Cardiac septum (tissue), 1 donor: ENCODE data around the gene NR5A2. TPM values are rescaled to one million over a fixed set of nuclear protein-coding genes. Genes with fewer than 3 reads are reported as not detected.

ENCODE experiments used
- DNase-seq: peaks from one replicate; pipeline ENCODE4 v3.0.0-alpha.2; 2020; ENCODE audit warnings: low spot score
- intact Hi-C: fragments of 100-400 bp; cut with DNase I; formaldehyde crosslinking; loops from one replicate; pipeline ENCODE4 v1.14.0; 2022
- total RNA-seq: library from RNA; stranded (reverse); fragmentation: NEBNext Ultra II Directional; extraction: Animal tissue kit (Norgen Biotek cat#: 25700); gene quantifications from one replicate; pipeline ENCODE4 v1.2.1, GENCODE V29; 2021
- donor health status: DM: no; HTN: no; CAD: no.

The NR5A2 gene
- total RNA-seq, 1 donor from 2014 or later, result 0.89 TPM

GRCh38 chr1:200223207-200223606 is 195.7 kb downstream of the NR5A2 start:
- intact Hi-C loops, result no loop called here
- no peak for DNase-seq

- intact Hi-C loops, result no loop called here
Measured at GRCh38 chr1:200223613-200224012, 196.1 kb downstream of the NR5A2 start.

GRCh38 chr1:200224315-200224714 is 196.8 kb downstream of the NR5A2 start:
- no peak for DNase-seq
- intact Hi-C loops, result no loop called here

More at GRCh38 chr1:200223613-200224012, 196.1 kb downstream of the NR5A2 start:
- DNase-seq, result no peak

GRCh38 chr1:200226268-200226968 is 198.9 kb downstream of the NR5A2 start:
- intact Hi-C loops, result no loop called here
- DNase-seq, result no peak

GRCh38 chr1:200226969-200227303 is 199.4 kb downstream of the NR5A2 start:
- DNase-seq, result no peak
- intact Hi-C loops, result no loop called here
